GM18867 (cell line): Measurements from ENCODE around the gene HOXB5.
A peak's percentile ranks its signal among the peaks of the same experiment; 100 is the strongest.

Experiments
- ATAC-seq: cut with Tn5 transposase; IDR thresholded peaks from one replicate; pipeline ENCODE4 v1.9.1; 2021; ENCODE audit warnings: mild to moderate bottlenecking, moderate library complexity; ENCODE audit not compliant: unreplicated experiment

The HOXB5 gene

GRCh38 chr17:48630009-48630924 is 36.7 kb upstream of the HOXB5 start:
- ATAC-seq, result no peak

GRCh38 chr17:48629411-48629759 is 35.8 kb upstream of the HOXB5 start:
- ATAC-seq, result no peak

GRCh38 chr17:48628649-48629410 is 35.3 kb upstream of the HOXB5 start:
- ATAC-seq, result no peak

- no peak for ATAC-seq
Observed at GRCh38 chr17:48627623-48628521, 34.3 kb upstream of the HOXB5 start.

GRCh38 chr17:48627118-48627597 is 33.6 kb upstream of the HOXB5 start:
- no peak for ATAC-seq

- ATAC-seq, result no peak
Observed at GRCh38 chr17:48626245-48627117, 32.9 kb upstream of the HOXB5 start, which contains the start of gene HOXB9. HOXB9 (minus strand) TSS chr17:48626358; CDS start chr17:48626269, 89 bp downstream.

GRCh38 chr17:48625495-48626244 is 32.1 kb upstream of the HOXB5 start:
- ATAC-seq, result peak; percentile 54

- ATAC-seq, result no peak
Observed at GRCh38 chr17:48624544-48625494, 31.2 kb upstream of the HOXB5 start.

GRCh38 chr17:48624118-48624517 is 30.5 kb upstream of the HOXB5 start:
- no peak for ATAC-seq

- no peak for ATAC-seq
Observed at GRCh38 chr17:48623583-48623982, 30.0 kb upstream of the HOXB5 start.

GRCh38 chr17:48622857-48623256 is 29.3 kb upstream of the HOXB5 start:
- ATAC-seq, result no peak

GRCh38 chr17:48621410-48622392 is 28.1 kb upstream of the HOXB5 start:
- ATAC-seq, result no peak

GRCh38 chr17:48620461-48621139 is 27.0 kb upstream of the HOXB5 start:
- no peak for ATAC-seq

- ATAC-seq, result no peak
Observed at GRCh38 chr17:48619826-48620449, 26.4 kb upstream of the HOXB5 start.

- no peak for ATAC-seq
Observed at GRCh38 chr17:48618256-48618896, 24.8 kb upstream of the HOXB5 start.
